ENCODE results near the gene ZGPAT.

- no peak for TF ChIP-seq CTCF (IDR thresholded peaks at IDR 0.05; ENCODE audit: poor library complexity, severe bottlenecking)
- TF ChIP-seq RAD21 (conservative IDR thresholded peaks at IDR 0.05): no peak
- TF ChIP-seq EZH2 (IDR thresholded peaks at IDR 0.05; ENCODE audit: borderline replicate concordance, insufficient read depth, low read length, poor library complexity, severe bottlenecking): no peak
- TF ChIP-seq MXI1 (conservative IDR thresholded peaks at IDR 0.05; ENCODE audit: poor library complexity, severe bottlenecking): no peak
- no peak for TF ChIP-seq POLR2AphosphoS5 (IDR thresholded peaks at IDR 0.05)
- no peak for TF ChIP-seq TAF1 (IDR thresholded peaks at IDR 0.05; ENCODE audit: low read depth)
Measured at GRCh38 chr20:63709149-63709527, 1.3 kb downstream of the ZGPAT start.
